Smooth muscle cell of the brain vasculature (primary cell): ENCODE measurements around the gene AAMP.
A peak's percentile ranks its signal among the peaks of the same experiment; 100 is the strongest.

Experiments used
- DNase-seq: peaks from one replicate; pipeline ENCODE4 v3.0.0-alpha.2; 2012; ENCODE audit warnings: low read depth, low spot score

The AAMP gene

DNA sequence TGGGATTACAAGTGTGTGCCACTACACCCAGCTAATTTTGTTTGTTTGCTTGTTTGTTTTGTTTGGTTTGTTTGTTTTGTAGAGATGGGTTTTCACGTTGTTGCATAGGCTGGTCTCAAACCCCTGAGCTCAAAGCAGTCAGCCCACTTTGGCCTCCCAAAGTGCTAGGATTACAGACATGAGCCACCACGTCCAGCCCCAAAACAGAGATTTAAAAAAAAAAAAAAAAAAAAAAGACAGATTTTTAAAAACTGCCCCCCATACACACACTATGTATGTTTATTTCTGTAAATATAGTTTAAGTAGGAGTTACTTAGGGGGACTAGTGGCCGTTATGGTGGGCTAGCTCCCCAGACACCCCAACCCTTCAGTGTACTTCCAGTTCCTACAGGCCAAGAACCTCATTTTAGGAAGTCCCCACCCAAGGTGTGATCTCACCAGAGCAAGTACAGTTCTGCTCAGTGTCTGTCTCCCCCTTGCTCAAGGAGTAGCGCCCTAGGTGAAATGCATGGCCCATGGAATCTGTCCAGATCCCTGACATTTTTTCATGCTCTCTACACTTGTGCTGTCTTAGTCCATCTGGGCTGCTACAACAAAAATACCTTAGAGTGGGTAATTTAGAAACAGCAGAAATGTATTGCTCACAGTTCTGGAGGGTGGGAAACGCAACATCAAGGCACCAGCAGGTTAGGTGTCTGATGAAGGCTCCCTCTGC is 23.9 kb upstream of the AAMP start:
- DNase-seq, result no peak

DNA sequence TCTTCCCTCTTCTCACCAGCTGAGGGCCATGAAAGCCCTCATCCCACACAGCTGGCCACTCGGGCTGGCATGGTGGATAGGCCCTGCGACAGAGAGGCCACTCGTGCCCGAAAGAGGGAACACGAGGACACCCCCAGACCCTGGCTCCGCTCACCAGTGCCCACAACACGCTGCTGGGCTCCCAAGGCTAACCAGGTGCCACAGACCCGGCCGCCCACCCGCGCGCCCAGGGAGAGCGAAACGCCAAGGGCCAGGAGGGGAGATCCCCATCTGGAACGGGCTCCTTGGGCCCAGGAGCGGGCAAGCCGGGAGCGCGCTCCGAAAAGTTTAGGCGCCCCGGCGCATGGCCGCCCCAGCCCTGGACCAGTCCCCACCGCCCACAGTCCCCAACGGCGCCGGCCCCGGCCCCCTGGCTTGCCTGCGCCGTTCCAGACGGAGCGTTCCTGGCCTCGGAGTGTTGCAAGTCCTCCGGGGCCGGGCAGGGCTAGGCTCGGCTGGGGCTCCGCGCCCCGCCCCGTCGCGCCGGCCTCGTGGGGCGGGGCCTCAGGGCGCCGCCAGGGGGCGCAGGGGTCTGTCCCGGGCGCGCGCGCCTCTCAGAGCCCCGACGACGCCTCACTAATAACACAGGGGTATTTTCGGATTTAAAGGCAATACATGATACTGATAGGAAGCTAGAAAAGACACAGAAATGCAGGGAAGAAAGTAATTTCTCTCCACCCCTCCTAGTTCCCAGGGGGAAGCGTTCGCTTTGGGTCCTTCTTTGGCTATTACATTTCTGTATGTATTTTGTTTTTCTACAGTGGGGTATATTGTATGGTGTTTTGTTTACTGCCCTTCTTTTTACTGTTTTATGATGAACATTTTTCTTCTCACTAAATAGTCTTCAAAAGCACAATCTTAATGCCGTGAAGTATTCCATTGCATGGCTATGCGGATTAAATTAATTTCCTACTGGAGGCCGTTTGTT is 22.4 kb upstream of the AAMP start, which contains the start of gene TMBIM1:
Gene TMBIM1, minus strand, starts transcription at position 456 of the 967 bp plus-strand sequence. CDS start 10,362 bp downstream, outside the sequence.
- peak; percentile 32 for DNase-seq

DNA sequence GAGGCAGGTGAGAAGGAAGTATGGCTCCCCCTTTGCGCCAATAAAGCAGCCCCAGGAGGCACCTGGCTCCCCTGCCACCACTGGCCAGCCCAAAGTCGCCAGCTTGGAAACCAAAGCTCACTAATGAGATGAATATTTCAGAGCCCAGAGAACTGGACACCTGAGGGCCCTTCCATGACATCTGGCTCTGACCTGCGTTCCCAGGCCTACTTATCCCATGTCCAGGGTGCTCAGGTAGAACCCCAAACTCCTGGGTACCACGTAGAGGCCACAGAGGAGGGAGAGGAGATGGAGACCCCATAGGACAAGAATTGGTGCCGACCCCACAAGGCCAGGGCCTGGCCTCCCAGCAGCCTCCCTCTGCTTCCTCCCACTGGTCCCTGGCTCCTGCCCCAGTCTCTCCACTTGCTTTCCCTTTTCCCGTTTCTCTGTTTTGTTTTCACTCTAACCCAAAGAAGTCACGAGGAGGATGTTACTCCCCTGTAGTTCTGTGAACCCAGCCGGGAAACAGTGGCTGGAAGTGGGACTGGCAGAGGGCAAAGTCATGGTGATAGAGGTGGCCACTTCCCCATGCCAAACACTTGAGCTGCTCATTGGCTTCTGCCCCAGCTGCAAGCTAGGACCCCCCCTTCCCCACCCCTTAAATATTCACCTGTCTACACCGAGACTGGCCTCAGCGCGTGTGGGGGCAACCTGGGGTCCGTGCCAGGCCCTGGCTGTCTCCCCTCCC is 21.5 kb upstream of the AAMP start:
- DNase-seq, result no peak

DNA sequence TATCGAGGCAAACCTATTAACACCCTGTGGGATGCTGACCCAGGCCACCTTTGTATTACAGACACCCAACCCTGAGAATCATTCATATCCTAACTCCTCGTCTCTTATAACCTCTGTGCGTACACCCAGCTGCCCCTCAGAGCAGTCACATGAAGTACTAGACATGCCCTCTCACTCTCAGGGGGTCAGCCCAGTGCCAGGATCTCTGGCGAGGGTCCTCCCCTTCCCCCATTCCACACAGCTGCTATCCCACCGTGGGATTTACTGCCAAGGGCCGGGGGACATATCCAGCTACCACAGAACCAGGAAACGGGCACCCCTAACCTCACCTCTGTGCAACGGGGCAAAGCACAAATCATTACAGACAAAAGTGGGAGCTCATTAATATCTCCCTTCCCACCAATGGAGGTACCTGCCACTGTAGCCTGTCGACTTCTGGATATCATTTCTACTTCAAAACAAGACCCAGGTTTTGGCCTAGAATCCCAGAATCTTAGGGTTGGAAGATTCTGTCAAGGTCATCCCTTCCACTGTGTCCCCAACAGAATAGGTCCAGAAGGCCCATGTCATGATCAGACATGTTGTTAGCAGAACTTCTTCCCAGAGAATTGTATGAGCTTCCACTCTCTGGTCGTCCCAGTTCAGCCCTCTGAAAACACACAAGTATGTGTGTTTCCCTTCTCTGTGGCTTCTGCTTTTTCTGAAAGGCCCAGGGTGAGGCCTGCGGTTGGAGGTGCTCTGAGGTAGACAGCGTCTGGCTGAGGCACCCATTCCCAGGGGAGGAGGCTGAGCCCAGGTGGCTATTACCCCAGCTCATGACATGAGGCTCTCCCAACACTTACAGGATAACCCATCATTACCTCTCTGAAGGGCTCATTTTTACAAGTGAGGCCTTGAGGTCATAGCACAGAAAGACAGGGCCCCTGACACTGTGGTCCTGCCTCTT is 20.7 kb upstream of the AAMP start:
- DNase-seq, result no peak

DNA sequence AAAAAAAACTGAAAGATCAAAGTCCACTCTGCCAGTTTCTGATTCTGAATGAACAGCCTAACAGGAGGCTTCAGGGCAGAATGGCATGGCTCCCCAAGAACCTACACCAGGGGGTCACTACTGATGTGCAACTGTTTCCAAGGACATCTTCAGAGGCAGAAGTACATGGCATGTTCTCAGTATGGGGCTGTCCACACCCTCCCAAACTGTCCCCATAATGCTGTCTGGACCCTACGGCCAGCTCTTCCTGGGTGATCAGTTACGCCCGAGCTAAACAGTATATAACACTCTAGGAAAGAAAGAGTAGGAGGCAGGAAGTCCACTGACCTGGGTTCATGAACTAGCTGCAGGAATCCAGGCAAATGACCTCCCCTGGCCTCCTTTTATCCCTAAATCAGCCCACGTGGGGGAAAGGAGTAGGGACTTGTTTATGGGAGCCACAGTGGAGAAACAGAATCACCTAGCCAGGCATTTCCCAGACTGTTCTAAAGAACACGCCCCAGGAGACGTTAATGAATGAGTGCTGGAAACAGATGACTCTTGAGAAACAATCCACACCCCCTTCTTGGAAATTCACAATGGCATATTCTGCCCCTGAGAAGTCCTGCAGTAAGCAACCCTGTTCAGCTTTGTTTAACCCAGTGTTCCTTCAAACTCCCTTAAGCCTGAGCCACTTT is 19.8 kb upstream of the AAMP start:
- no peak for DNase-seq

DNA sequence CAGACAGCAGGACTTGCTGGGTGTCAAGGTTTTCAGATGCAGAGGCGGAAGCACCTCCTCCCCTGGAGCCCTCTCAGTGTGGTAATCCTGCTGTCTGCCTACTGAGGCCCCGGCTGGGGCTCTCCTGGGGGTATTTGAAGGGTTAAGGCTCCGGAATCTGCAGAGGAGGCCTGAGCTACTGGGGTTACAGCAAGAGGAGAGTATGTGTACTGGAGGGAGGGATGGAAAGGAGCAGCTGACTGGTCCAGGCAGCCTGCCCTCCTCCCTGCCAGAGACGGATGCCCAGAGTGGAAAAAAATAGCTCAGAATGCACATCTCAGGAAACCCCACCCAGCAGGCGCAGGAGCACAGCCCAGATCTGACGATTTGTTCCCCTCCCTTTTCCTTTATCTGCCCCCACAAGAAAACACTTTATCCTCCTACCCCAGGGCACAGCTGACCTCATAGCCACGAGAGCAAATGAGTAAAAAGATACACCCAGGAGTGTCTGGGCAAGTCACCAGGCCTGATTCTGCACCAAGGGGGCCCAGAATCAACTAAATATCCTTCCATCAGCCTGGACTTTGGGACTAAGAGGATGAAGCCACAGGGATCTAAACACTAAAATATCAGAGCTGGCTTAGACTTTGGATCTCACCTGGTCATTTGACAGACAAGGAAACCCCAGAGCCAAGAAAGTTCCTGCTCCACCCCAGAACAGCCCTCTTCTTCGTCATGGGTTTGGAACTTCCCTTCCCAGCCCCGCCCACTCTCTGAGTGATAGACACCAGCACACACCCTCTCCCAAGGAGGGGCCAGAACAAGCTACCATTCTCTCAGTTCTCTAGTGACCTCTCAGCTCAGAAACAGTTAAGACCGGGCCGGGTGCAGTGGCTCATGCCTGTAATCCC is 16.9 kb upstream of the AAMP start:
- DNase-seq, result peak; percentile 66

DNA sequence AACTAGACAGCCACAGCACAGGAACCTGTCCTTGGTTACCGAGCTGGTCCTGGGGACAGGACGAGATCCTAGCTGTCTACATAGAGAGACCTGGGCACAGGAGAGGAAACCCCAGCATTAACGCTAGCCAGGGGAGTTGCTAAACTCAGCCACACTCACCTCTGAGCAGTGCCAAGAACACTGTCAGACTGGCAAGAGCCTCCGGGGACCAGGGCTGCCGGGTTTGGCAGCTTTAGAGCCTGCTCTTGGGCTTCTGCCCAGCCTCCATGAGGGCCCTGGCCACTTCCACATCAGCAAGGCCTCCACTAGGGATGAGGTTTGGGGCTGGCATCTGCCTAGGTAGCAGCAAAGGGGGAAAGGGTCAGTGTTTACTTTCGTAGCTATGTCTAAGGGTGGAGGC is 15.7 kb upstream of the AAMP start:
- no peak for DNase-seq

DNA sequence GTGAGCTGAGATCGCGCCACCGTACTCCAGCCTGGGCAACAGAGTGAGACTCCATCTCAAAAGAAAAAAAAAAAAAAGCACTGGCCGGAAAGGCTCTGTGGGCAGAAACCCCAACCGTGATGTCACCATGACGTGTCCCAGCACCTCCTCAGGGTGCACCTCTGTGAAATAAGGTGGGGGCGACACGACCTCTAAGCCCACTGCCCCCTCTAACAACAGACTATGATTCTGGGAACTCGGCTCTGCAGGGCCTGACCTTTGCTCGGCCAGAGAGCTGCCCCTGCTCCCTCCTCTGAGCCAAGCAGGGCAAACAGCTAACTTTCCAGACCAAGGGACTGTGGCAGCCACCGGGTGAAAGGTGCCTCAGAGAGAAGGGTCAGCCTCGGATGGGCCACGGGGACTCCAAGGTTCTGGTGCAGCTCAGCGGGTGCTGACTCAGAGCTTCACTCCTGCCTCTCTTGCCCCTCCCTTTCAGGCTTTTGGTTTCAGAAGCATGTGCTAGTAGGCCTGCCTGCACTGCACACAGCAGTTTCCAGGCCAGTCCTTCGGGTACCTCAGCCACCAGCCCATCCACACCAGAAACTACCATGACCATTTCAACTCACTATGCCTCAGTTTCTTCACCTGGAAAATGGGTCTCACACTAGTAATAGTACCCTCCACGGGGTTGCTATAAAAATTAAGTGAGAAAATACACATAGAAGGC is 14.3 kb upstream of the AAMP start:
- DNase-seq, result no peak

DNA sequence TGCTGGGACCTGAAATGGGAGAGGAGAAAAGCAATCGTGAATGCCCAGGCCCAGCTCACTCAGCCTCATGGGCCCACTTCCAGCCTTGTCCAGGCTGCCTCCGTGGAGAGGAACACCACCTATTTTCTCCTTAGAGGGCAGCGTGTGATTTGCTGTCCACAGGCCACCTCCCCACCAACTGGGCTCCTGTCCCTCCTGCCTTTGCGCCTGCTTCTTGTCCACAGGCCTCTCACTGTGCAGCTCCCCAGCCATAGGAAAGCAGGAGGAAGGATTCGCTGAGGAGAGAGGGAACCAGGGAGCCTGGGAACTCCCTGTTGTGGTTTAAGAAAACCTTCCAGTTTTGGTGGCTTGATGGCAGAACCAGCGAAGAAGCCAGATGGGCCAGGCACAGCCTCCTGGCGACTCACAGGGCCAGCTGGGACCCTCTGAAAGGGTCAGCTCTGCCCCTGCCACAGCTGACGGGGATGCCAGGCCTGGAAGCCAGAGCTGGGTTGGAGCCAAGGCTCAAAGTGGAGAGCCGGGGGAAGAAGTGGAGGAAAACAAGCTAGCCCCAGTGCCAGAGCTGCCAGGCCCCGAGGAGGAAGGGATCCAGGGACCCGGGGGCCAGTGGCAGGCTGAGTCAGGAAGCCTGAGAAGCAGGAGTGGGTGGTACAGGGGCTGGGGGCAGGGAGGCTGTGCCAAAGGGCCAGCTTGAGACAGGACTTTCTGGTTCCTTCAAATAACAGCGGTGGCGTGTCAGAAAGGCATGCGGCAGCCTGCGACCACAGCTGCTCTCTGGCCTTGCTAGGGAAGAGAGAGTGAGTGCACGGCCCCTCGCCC is 12.4 kb upstream of the AAMP start:
- no peak for DNase-seq

DNA sequence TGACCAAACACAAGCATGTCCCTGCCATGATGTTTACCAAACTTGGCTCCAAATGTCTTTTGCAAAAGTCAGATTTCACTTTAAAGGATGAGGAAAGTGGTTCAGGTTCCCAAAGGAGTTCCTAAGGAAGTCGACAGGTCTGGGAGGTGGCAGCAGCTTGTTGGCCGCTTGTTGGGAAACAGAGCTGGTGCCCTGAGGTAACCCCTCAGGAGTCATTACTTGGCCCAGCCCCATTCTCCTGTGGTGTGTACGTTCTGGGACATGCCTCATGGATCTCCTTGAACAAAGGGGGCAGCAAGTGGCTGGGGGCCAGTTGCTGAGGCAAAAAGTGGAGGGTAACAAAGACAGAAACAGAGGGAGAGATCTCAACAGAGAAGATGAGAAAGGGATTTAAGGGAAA is 11.5 kb upstream of the AAMP start:
- no peak for DNase-seq

DNA sequence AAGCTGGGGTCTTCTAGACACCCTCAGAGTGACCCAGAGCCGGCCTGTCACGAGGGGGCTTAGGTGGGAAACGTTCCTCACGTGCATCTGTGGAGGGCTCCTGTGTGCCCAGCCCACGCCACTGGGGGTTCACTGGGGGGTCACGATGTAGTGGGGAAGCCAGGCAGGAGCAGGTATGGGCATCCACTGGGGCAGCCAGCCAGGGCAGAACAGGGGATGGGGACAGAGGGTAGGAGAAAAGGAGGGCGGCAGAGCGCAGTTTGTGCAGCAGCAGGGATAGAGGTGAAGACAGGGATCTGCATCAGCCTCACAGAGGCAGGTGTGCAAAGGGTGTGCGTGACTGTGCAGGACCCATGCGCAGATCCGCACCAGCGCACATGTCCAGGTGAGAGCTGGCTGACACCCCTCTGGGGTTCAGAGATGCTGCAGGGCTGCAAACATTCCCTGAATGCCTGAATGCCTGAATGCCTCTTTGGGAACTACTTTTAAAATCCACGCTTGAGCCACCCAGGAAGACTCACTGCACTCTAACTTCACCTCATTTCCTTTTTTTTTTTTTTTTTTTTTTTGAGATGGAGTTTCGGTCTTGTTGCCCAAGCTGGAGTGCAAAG is 10.4 kb upstream of the AAMP start:
- no peak for DNase-seq

DNA sequence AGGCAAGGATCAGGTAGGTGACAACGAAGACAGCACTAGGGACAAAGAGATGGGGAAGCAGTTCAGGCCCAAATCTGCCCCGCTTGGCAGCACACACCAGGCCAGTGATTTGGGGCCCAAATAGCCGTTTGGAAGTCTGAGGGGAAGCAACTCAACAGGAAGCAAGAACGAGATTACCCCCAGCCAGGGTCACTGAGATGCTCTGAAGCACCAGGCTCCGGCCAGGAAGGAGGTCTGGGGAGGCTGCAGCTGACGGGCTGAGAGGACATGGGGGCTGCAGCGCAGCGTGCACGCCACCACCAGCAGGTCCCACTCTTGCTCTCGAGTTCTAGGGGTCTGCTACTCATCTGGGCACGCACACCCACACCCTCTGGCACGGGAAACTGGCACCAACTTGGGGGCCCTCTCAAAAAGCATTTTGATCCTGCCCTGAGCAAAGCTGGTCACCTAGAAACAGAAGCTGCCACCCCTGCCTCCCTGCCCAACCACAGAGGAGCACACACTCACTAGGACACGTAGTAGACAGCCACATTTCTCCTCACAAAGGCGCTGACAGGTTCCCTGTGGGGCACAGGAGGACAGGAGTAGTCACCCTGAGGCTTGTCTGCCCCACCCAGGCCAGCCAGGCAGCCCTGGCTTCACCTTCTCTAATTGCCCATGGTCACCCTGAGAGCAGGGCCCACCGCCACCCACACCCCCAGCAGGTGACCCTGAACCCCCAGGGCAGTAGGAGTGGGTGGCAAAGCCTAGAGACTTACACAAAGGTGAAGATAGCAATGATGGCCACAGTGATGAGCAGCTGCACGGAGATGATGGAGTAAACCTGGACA is 8.8 kb upstream of the AAMP start:
- no peak for DNase-seq

DNA sequence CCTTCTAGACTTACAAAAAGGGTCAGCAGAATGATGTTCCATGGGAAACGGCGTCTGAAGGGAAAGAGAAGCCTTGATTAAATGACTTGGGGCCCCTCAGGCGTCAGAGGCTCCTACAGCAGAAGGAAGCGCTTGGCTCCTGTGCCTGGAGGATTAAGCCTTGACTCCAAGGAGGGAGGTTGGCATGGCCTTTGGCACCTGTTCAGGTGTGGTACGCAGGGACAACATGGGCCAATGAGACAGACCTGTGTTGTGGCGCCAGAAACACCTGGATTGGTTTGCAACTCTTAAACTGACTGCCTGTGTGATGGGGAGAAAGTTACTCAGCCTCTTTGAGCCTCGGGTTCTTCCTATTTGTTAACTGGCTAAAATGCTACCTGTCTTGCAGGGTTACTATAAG is 8.0 kb upstream of the AAMP start:
- DNase-seq, result no peak

DNA sequence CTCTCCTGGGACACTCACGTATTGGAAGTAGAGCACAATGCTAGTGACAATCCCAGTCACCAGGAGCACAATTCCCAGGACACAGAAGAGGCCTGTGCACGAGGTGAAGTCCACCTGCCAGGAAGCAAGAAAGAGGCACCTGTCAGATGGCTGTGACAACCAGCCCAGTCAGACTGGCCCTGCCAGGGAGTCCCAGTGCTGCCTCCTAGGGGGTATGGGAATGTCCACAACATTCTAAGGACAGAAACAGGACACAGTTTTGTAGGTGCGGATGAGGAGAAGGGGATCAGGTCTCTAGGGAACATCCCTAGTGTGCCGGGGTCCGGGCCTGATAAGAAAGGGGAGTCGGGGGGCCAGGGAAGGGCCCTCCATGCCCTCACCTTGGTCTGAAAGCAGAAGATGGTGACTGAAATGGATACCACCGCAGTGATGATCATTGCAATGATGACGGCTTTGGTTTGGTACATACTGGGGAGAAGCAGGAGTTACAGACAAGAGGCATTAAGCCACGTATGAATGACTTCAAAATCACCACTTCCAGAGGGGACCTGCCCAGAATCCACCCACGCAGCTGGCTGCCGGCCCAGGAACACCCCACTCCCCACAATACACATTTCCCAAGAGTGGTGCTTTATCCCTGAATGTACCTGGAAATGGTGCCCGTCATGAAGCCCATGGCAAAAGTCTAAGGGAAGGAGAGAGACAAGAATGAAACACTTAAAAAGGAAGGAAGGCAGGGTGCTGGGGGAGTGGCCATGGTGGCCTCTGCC is 7.2 kb upstream of the AAMP start:
- DNase-seq, result no peak

DNA sequence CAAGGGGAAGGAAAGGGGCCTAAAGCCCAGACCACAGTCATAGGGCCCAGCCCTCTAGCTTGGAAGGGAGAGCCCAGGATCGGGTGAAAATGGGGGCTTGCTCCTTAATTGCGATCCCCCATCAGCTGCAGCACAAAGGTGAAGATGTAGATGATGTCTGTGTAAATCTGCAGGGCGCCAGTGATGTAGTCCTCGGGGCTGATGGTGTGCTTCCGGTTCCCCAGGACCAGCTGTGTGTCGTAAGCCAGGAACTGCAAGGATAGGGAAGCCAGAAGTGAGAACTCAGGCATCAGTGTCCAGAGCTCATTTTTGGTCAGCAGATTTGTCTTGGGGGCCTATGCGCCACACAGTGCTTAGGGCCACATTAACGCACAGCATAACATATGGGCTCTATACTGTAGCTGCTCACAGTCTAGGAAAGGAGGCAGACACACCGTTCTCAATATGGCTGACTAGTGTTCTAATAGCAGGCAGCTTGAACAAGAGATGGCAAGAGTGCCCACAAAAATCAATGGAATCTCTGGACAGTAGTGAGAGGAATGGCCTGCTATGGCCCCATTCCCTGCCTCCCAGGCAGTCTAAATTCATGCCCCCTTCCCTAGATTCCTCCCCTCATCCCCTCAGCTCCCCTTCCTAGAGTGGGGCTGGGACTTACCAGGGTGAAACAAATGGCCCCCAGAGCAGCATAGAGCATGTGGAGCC is 5.6 kb upstream of the AAMP start:
- DNase-seq, result no peak
